ENCODE data around the gene ALX4. TPM values are rescaled to one million over a fixed set of nuclear protein-coding genes. Genes with fewer than 3 reads are reported as not detected.

ALX4 gene
- total RNA-seq (2022; extraction: Qiagen RNA extraction; ENCODE audit: low read depth) = 5.5 to 7.9 TPM (median 6.3 TPM) in 5 replicates

DNA sequence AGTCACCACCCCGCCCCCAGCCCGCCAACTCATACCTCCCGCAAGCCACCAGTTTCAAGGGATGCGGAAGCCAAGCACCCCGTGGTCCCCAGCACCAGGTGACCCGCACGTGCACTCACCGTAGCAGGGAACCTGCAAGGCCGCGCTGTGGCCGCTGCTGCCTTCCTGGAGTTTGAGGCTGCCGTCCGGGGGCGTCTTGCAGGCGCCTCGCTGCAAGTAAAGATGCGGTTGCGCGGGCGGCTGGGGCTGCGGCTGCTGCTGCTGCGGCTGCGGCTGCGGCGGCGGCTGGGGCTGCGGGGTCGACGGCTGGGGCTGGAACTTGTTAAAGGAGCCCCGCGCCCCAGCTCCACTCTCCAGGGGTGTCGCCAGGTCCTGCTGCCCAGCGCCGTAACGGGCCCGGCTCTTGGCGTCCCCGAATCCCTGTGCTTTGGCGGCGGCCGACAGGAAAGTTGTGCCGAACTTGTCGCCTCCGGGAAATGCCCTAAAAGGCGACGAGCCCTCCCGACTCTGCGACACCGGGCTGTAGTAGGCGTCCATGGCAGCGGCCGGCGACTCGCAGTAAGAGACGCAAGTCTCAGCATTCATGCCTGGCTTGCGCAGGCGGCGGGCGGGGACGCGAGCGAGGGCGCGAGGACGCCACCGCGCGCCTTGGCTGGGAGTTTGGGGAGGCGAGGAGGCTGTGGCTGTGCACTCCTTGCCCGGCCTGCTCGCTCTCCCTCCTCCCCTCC lies at the start of gene ALX4:
Gene ALX4, minus strand, starts transcription at position 662 of the 728 bp plus-strand sequence. Its CDS starts 77 bp downstream, at position 585.

Other genes with a start within 250 kb of the ALX4 start
- gene ACCS, start 243.9 kb downstream of the ALX4 start, total RNA-seq (2022; extraction: Qiagen RNA extraction; ENCODE audit: low read depth) = 14.1 to 18.1 TPM (median 16.4 TPM) in 5 replicates
- 56.2 to 65.0 TPM (median 61.5 TPM) in 5 replicates for gene EXT2, start 214.5 kb downstream of the ALX4 start, total RNA-seq (2022; extraction: Qiagen RNA extraction; ENCODE audit: low read depth)

All from A549 treated with DMSO at 1 μM for 4 hours (cell line).